Inflammatory macrophage treated with lipopolysaccharide for 1 hour (primary cell): Measurements from ENCODE around the gene MTIF2.
"Not testable (repeated sequence)": the region's sequence is repeated elsewhere in the genome, so short reads cannot be mapped to it uniquely, and the experiment has no call there.

Experiments used
- DNase-seq, 2 donors: peaks; one replicate each; pipeline ENCODE4 v3.0.0-alpha.2; 2020 to 2022

Gene MTIF2

GRCh38 chr2:55268907-55269644, at the start of gene MTIF2:
Gene MTIF2, minus strand, starts transcription at chr2:55269231. Its CDS starts 5,373 bp downstream, at chr2:55263858.
- DNase-seq: peak; percentile 90 to 96

GRCh38 chr2:55314985-55315384, 46.0 kb upstream of the MTIF2 start:
- no peak for DNase-seq

DNA sequence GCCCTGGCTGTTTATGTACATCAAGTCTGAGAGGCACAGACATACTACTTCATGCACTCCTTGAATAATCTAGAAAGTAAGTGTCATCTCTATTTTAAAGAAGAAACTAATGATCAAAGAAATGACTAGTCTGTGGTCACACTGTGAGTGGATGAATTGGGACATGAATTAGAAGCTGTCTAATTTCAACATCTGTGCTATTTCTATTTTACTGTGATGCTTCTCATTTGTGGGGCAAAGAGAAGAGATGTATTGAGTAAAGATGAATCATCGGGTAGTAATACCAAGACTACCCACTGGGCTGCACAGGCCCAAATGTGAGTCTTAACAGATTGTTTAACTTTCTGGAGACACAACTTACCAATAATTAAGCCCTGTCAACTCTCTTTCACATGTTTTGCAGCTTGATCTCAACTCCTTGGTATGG, 42.4 kb upstream of the MTIF2 start:
- peak; percentile 77 to 94 for DNase-seq

DNA sequence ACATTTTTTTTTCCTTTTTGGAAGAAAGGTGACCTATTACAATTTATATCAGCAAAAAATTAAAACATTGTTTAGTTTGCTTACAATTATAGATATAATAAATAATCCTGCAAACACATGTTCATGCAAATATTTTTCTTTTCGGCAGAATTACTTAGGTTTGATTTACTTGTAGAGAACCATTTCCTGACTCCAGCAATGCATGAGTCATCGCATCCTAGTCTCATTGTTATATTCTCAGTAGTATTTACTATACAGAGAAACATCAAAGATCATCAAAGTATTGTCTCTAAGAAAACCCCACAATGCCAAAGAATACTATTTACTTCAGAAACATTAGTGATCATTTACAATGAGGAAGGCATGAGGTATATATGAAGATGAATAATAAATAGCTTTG, 40.4 kb upstream of the MTIF2 start:
- DNase-seq: no peak

DNA sequence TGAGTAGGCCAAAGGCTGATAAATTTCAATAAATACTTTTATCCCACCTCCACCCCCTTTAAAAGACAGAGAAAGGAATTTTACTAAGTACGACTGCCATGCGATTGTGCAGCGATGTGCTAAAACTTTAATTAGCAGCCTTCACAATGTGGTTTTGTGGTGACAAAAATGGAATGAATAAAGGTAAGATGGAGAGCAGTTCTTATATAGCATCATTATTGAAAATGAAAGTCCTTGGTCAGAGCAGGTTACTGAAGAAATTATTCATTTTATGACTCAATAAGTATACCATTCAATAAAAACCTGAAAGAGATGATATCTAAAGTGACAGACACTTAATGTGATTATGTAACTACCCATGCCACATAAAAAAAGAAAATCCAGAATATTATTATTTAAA, 33.2 kb upstream of the MTIF2 start:
- DNase-seq: no peak

GRCh38 chr2:55301277-55301676, 32.2 kb upstream of the MTIF2 start:
- DNase-seq: no peak

DNA sequence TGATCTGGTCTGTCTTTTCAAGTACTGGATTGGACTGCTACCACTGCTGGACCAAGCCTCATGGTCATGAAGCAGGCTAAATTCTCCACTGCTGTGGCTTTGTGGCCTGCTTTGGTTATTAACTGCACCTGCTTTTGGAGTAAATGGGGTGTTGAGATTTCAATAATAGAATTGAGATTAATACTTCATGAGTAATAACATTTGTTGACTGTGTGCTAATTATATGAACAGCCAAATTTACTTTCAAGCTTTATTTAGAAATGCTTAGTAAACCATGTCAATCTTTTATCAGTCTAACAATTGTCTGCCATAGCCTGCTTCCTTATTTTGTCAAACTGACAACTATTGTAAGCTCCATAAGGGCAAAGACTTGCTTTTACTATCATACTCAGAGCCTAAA, 27.4 kb upstream of the MTIF2 start:
- DNase-seq: no peak

GRCh38 chr2:55283083-55283482, 14.1 kb upstream of the MTIF2 start:
- no peak for DNase-seq

DNA sequence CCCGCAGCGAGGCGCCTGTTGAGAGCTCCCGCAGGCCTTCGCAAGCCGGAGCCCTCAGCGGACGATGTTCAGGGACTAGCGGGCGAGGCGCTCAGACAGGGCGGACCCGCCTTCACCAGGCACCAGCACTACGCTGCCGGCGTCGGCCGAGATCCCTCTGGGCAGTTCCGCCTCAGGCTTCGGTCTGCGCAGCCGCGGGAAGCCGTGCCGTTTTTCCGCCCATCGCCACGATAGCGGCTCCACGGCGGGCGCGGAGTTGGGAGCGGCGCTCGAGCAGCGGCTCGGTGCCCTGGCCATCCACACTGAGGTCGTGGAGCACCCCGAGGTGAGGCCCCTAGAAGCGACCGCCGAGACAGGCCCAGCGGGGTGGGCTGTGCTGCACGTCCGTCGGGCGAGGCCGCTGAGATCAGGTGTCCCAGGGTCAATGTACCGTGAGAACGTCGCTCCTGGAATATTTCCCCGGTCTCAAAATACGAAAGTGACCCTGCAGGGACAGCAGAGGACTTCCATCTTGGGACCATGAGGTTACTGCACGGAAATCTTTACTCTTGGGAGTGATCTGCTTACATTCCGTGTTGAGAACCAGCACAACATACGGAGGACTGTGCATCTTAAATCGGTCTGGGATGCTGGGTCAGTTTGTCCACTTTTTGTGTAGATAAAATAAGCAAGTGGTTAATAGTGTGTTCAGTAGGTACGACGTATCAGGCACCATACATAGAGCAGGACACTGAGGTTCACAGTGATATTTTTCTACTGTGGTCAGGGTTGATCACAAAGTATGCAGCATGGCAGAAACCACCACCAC, 13.3 kb upstream of the MTIF2 start:
- DNase-seq: peak; percentile 82 to 86

GRCh38 chr2:55280851-55281546, 12.0 kb upstream of the MTIF2 start:
- DNase-seq: not testable (repeated sequence)

GRCh38 chr2:55279859-55280424, 10.9 kb upstream of the MTIF2 start:
- DNase-seq: not testable (repeated sequence)

- not testable (repeated sequence) for DNase-seq
These were observed 10.3 kb upstream of the MTIF2 start for GRCh38 chr2:55279214-55279835.

GRCh38 chr2:55277310-55277709, 8.3 kb upstream of the MTIF2 start:
- no peak for DNase-seq

DNA sequence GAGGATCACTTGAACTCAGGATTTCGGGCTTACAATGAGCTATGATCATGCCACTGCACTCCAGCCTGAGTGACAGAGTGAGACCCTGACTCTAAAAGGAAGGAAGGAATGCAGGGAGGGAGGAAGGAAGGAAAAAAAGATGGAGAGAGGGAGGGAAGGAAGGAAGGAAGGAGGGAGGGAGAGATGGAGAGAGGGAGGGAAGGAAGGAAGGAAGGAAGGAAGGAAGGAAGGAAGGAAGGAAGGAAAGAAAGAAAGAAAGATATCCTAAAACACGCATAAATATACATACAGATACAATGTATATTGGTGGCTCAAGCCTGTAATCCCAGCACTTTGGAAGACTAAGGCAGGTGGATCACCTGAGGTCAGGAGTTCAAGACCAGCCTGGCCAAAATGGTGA, 5.3 kb upstream of the MTIF2 start:
- not testable (repeated sequence) for DNase-seq

- no peak for DNase-seq
These were observed 587 bp upstream of the MTIF2 start for GRCh38 chr2:55269645-55269990.

DNA sequence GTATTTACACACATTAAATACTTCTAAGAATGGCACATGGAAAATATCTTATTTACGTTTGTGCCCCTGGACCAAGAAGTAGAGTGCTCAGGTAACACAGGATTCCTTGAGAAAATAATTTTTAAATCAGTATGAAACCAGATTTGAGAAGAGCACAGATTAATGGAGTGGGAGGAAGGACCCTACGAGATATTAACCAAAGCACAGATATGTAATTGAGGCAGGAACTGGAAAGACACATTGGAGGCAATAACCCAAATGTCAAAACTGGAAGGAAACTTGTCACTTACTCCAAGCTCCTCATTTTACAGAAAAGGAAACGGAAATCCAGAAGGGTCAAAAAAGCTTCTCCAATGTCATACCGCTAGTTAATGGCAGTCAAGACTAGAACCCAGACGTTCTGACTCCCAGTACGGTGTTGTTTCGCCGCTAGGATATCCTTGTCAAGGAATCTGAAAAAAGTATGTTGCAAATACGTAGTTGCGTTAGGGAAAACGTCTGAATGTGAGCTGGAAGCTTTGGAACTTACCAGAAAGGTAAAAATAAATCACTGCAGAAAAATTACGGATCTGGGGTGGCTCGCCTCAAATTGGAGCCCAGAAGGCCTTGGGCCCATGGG, 634 bp downstream of the MTIF2 start:
- peak in 1 of 2 donors; percentile 15 for DNase-seq

- not testable (repeated sequence) for DNase-seq
These were observed 9.4 kb downstream of the MTIF2 start for GRCh38 chr2:55259586-55259985.

- no peak for DNase-seq
These were observed 16.2 kb downstream of the MTIF2 start for GRCh38 chr2:55252832-55253231.

DNA sequence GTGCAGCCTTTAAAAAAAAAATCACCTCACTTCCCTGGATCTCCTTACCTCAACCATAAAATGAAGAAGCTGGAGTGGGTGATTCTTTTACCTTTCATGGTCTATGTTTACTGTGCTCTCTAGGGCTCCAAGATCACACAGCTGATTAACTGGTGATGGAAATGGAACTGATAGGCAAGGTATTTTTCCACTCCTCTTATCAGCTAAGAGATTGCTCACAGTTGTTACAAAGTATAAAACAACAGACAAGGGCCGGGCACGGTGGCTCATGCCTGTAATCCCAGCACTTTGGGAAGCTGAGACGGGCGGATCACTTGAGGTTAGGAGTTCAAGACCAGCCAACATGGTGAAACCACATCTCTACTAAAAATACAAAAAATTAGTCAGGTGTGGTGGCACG, 22.0 kb downstream of the MTIF2 start:
- no peak for DNase-seq

DNA sequence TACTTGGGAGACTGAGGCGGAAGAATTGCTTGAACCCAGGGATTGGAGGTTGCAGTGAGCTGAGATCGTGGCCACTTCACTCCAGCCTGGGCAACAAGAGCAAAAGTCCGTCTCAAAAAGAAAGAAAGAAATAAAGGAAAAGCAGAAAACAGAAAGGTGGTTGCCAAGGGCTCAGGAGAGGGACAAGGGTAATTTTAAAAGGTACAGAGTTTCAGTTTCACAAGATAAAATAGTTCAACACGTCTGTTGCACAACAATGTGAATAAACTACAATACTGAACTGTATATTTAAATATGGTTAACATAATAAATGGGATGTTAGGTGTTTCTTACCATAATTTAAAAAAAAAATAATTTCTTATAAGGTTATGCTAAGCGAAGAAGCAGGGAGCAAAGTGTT, 23.6 kb downstream of the MTIF2 start:
- no peak for DNase-seq

GRCh38 chr2:55242617-55243016, 26.4 kb downstream of the MTIF2 start:
- DNase-seq: no peak

GRCh38 chr2:55241582-55241981, 27.4 kb downstream of the MTIF2 start:
- DNase-seq: peak in 1 of 2 donors; percentile 12
